KMS-11 (cell line): Measurements from ENCODE around the gene SOX12.

Experiments
- H2AFZ ChIP-seq: fragments of 200-600 bp; sonication (generic); 2 replicates; pipeline ENCODE4 v1.6.1; 2016; ENCODE audit warnings: antibody characterized with exemption, mixed run types, low read depth
- H3K27ac ChIP-seq: fragments of 200-600 bp; sonication (generic); 2 replicates; pipeline ENCODE4 v1.6.1; 2016; ENCODE audit warnings: mild to moderate bottlenecking, mixed run types
- H3K27me3 ChIP-seq: fragments of 200-600 bp; sonication (generic); 2 replicates; pipeline ENCODE4 v1.6.1; 2017; ENCODE audit warnings: mild to moderate bottlenecking, low read depth, mixed run types, moderate library complexity; ENCODE audit not compliant: insufficient read depth
- H3K36me3 ChIP-seq: fragments of 200-600 bp; sonication (generic); 2 replicates; pipeline ENCODE4 v1.6.1; 2017; ENCODE audit warnings: mild to moderate bottlenecking, mixed run types; ENCODE audit not compliant: insufficient read depth
- H3K4me1 ChIP-seq: fragments of 200-600 bp; sonication (generic); 2 replicates; pipeline ENCODE4 v1.6.1; 2016; ENCODE audit warnings: mild to moderate bottlenecking, low read depth, mixed run types; ENCODE audit not compliant: poor library complexity, severe bottlenecking
- H3K4me2 ChIP-seq: fragments of 200-600 bp; sonication (generic); 2 replicates; pipeline ENCODE4 v1.7.0; 2016; ENCODE audit warnings: mild to moderate bottlenecking, mixed run types
- H3K4me3 ChIP-seq: fragments of 200-600 bp; sonication (generic); IDR thresholded peaks from 2 replicates; pipeline ENCODE4 v1.6.1; 2017; ENCODE audit warnings: low read depth, low read length, mixed read lengths; ENCODE audit not compliant: insufficient read depth
- H3K79me2 ChIP-seq: fragments of 200-600 bp; sonication (generic); 2 replicates; pipeline ENCODE4 v1.6.1; 2016; ENCODE audit warnings: low read depth, mixed run types; ENCODE audit not compliant: insufficient read depth
- H3K9ac ChIP-seq: fragments of 200-600 bp; sonication (generic); 2 replicates; pipeline ENCODE4 v1.6.1; 2016; ENCODE audit warnings: mild to moderate bottlenecking, mixed run types
- H4K20me1 ChIP-seq: fragments of 200-600 bp; sonication (generic); 2 replicates; pipeline ENCODE4 v1.6.1; 2016; ENCODE audit warnings: mild to moderate bottlenecking, mixed run types; ENCODE audit not compliant: insufficient read depth
- CTCF ChIP-seq: fragments of 200-600 bp; sonication (generic); conservative IDR thresholded peaks from 2 replicates; pipeline ENCODE4 v1.6.1; 2017; ENCODE audit warnings: low read depth, mild to moderate bottlenecking, antibody characterized with exemption, low read length, moderate library complexity, mixed read lengths

The SOX12 gene

DNA sequence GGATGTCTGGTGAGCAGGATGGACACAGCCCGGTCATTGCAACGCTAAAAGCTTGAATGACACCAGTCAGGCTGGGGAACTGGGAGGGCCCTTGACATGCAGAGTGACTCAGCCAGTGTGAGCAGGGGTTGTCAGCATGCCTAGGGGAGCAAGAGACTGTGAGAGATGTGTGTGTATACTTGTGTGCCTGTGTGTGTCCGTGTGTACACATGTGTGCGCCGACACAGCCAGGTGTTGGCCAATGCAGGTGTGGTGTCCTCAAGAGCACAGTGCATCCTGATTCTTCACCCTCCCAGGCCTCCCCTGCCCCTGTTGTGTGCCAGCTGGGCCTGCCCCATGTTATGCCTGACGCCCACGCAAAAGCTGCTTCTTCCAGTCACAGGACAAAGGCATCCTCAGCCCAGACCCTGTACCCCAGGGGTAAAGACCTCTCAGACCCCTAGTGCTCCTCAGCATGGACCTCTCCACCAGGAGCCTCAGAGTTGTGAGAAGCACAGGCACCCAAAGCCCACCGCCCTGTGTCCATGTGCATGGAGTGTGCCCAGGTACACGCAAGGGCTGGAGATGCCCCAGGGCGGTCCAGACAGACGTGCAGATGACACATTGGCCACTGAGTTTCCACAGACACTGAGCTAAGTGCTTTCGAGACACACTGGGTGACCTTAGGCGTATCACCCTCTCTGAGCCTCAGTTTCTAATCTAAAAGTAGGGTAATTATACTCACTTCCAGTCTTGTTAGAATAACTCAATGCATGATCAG is 38.1 kb downstream of the SOX12 start:
- Histone ChIP-seq H3K36me3 (no peaks in the 10 kb centered on the region), H2AFZ (no peak overlapping the region), H3K27ac (no peak overlapping the region), H3K4me3 (no peak overlapping the region), H3K27me3 (no peaks in the 10 kb centered on the region), H3K4me1 (peaks cover 18% of the 10 kb centered on the region), H3K79me2 (no peaks in the 10 kb centered on the region), H4K20me1 (no peaks in the 10 kb centered on the region), H3K9ac (no peak overlapping the region), H3K4me2 (no peak overlapping the region)
- no peak for TF ChIP-seq CTCF

- no peak overlapping the region for H3K4me3 ChIP-seq
- peak overlapping the region; percentile 25; the same call in 1 of the 2 replicates for H3K4me2 ChIP-seq
- peak overlapping the region; percentile 6; the same call in 1 of the 2 replicates for H3K9ac ChIP-seq
Observed at GRCh38 chr20:364905-365794, 39.8 kb downstream of the SOX12 start.

GRCh38 chr20:366041-366718 is 40.8 kb downstream of the SOX12 start:
- no peak overlapping the region for H2AFZ ChIP-seq

More at GRCh38 chr20:364905-365794, 39.8 kb downstream of the SOX12 start:
- Histone ChIP-seq H3K79me2 (no peaks in the 10 kb centered on the region), H3K36me3 (no peaks in the 10 kb centered on the region), H3K27ac (no peak overlapping the region; the same call in 1 of the 2 replicates), H4K20me1 (no peaks in the 10 kb centered on the region), H2AFZ (0 out of 2 replicates have a peak overlapping the region, but pooled peaks have one; percentile 22), H3K27me3 (no peaks in the 10 kb centered on the region), H3K4me1 (peaks cover 18% of the 10 kb centered on the region)
- no peak for TF ChIP-seq CTCF

More at GRCh38 chr20:366041-366718, 40.8 kb downstream of the SOX12 start:
- H3K4me3 ChIP-seq, result no peak overlapping the region
- H3K9ac ChIP-seq, result no peak overlapping the region
- no peak overlapping the region for H3K4me2 ChIP-seq
- H3K79me2 ChIP-seq, result no peaks in the 10 kb centered on the region
- no peak for TF ChIP-seq CTCF
- H3K4me1 ChIP-seq, result peaks cover 18% of the 10 kb centered on the region
- H3K27me3 ChIP-seq, result no peaks in the 10 kb centered on the region
- no peaks in the 10 kb centered on the region for H3K36me3 ChIP-seq
- no peaks in the 10 kb centered on the region for H4K20me1 ChIP-seq
- no peak overlapping the region for H3K27ac ChIP-seq
